Suprapubic skin (tissue), 4 donors: ENCODE data around the gene NEAT1.

Source experiments
- POLR2A ChIP-seq, 2 donors: fragments of 450-650 bp; IDR thresholded peaks; one replicate each; pipeline ENCODE4 v1.6.1; 2017; ENCODE audit warnings: antibody characterized with exemption in 2 of 2, mild to moderate bottlenecking in 2 of 2, moderate library complexity in 2 of 2
- POLR2AphosphoS5 ChIP-seq, 3 donors: sonication (generic); formaldehyde crosslinking; IDR thresholded peaks; one replicate each; pipeline ENCODE4 v1.6.1; 2017; ENCODE audit warnings: antibody characterized with exemption in 3 of 3
- TF ChIP-seq, protein P1 (sequence below), 2 donors: fragments of 200-600 bp in 1 of 2; fragments of 450-650 bp in 1 of 2; sonication (generic) in 1 of 2; IDR thresholded peaks; one replicate each; pipeline ENCODE4 v1.5.1; 2016 to 2019; ENCODE audit warnings: antibody characterized with exemption in 2 of 2, mild to moderate bottlenecking in 1 of 2, moderate library complexity in 1 of 2

DNA sequence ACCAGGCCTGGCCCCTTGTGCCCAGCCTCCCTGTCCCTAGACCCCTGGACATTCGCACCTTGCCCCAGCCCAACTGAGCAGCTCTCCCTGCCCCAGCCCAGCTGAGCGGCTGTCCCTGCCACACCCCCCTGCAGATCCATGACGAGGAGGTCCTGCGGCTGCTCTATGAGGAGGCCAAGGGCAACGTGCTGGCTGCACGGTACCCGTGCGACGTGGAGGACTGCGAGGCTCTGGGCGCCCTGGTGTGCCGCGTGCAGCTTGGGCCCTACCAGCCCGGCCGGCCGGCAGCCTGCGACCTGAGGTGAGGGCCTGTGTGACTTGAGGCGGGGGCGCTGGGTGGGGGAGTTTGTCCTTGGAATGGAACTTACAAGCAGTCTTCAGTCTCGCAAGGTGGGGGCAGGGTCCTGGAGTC, 28.5 kb upstream of the NEAT1 start:
- TF ChIP-seq, protein P1, sequence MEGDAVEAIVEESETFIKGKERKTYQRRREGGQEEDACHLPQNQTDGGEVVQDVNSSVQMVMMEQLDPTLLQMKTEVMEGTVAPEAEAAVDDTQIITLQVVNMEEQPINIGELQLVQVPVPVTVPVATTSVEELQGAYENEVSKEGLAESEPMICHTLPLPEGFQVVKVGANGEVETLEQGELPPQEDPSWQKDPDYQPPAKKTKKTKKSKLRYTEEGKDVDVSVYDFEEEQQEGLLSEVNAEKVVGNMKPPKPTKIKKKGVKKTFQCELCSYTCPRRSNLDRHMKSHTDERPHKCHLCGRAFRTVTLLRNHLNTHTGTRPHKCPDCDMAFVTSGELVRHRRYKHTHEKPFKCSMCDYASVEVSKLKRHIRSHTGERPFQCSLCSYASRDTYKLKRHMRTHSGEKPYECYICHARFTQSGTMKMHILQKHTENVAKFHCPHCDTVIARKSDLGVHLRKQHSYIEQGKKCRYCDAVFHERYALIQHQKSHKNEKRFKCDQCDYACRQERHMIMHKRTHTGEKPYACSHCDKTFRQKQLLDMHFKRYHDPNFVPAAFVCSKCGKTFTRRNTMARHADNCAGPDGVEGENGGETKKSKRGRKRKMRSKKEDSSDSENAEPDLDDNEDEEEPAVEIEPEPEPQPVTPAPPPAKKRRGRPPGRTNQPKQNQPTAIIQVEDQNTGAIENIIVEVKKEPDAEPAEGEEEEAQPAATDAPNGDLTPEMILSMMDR (IDR thresholded peaks at IDR 0.05): no peak
- TF ChIP-seq POLR2AphosphoS5 (IDR thresholded peaks at IDR 0.05) (no peak), POLR2A (IDR thresholded peaks at IDR 0.05) (no peak)
